ENCODE data around the gene SLC25A39. TPM values are rescaled to one million over a fixed set of nuclear protein-coding genes. Genes with fewer than 3 reads are reported as not detected.

SLC25A39 gene
- total and polyA plus RNA-seq, 2 of the 13 experiments (the other 11 are each of a cell fraction or from before 2014, with no cell fraction given) = 144 to 151 TPM

GRCh38 chr17:44363613-44364159 is 39.1 kb upstream of the SLC25A39 start, which contains the start of gene FAM171A2 (continued):
- TF ChIP-seq, protein P1, sequence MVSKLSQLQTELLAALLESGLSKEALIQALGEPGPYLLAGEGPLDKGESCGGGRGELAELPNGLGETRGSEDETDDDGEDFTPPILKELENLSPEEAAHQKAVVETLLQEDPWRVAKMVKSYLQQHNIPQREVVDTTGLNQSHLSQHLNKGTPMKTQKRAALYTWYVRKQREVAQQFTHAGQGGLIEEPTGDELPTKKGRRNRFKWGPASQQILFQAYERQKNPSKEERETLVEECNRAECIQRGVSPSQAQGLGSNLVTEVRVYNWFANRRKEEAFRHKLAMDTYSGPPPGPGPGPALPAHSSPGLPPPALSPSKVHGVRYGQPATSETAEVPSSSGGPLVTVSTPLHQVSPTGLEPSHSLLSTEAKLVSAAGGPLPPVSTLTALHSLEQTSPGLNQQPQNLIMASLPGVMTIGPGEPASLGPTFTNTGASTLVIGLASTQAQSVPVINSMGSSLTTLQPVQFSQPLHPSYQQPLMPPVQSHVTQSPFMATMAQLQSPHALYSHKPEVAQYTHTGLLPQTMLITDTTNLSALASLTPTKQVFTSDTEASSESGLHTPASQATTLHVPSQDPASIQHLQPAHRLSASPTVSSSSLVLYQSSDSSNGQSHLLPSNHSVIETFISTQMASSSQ (IDR thresholded peaks at IDR 0.05; ENCODE audit: low read depth) = no peak
- TF ChIP-seq, protein P1 (CRISPR knock-in tag; IDR thresholded peaks at IDR 0.05; ENCODE audit: borderline replicate concordance) = no peak
- TF ChIP-seq ZFP36L2 (CRISPR knock-in tag; IDR thresholded peaks at IDR 0.05) (no peak), PAWR (CRISPR knock-in tag; IDR thresholded peaks at IDR 0.05; ENCODE audit: borderline replicate concordance) (no peak), AKNA (CRISPR knock-in tag; IDR thresholded peaks at IDR 0.05; ENCODE audit: borderline replicate concordance) (no peak), ZNF225 (CRISPR knock-in tag; IDR thresholded peaks at IDR 0.05) (no peak), MYNN (CRISPR knock-in tag; IDR thresholded peaks at IDR 0.05; ENCODE audit: low read depth) (no peak), GLI4 (CRISPR knock-in tag; IDR thresholded peaks at IDR 0.05; ENCODE audit: borderline replicate concordance) (no peak), TP53 (CRISPR knock-in tag; conservative IDR thresholded peaks at IDR 0.05) (no peak), U2AF2 (IDR thresholded peaks at IDR 0.05; ENCODE audit: low read depth, low read length) (no peak), CHD2 (IDR thresholded peaks at IDR 0.05; ENCODE audit: low read depth, low read length) (no peak), HOXA9 (CRISPR knock-in tag; IDR thresholded peaks at IDR 0.05; ENCODE audit: borderline replicate concordance) (no peak), KLF9 (CRISPR knock-in tag; IDR thresholded peaks at IDR 0.05; ENCODE audit: low read depth) (no peak), ZNF354B (CRISPR knock-in tag; IDR thresholded peaks at IDR 0.05) (no peak), ZNF615 (CRISPR knock-in tag; IDR thresholded peaks at IDR 0.05; ENCODE audit: borderline replicate concordance) (no peak), RORA (CRISPR knock-in tag; IDR thresholded peaks at IDR 0.05) (no peak), ZNF224 (CRISPR knock-in tag; IDR thresholded peaks at IDR 0.05) (0 out of 2 replicates have a peak, but pooled peaks have one; percentile 41)
- TF ChIP-seq, protein P2, sequence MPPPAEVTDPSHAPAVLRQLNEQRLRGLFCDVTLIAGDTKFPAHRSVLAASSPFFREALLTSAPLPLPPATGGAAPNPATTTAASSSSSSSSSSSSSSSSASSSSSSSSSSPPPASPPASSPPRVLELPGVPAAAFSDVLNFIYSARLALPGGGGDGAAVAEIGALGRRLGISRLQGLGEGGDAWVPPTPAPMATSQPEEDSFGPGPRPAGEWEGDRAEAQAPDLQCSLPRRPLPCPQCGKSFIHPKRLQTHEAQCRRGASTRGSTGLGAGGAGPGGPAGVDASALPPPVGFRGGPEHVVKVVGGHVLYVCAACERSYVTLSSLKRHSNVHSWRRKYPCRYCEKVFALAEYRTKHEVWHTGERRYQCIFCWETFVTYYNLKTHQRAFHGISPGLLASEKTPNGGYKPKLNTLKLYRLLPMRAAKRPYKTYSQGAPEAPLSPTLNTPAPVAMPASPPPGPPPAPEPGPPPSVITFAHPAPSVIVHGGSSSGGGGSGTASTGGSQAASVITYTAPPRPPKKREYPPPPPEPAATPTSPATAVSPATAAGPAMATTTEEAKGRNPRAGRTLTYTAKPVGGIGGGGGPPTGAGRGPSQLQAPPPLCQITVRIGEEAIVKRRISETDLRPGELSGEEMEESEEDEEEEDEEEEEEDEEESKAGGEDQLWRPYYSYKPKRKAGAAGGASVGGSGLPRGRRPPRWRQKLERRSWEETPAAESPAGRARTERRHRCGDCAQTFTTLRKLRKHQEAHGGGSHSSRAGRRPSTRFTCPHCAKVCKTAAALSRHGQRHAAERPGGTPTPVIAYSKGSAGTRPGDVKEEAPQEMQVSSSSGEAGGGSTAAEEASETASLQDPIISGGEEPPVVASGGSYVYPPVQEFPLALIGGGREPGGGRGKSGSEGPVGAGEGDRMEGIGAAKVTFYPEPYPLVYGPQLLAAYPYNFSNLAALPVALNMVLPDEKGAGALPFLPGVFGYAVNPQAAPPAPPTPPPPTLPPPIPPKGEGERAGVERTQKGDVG (CRISPR knock-in tag; IDR thresholded peaks at IDR 0.05; ENCODE audit: borderline replicate concordance) = no peak
